DOHH2 (cell line): ENCODE measurements around the gene CTDSPL.

Experiments used
- H3F3A ChIP-seq: fragments of 200-600 bp; sonication (generic), shearing (Covaris generic); 2 replicates; pipeline ENCODE4 v1.6.0; 2016; ENCODE audit warnings: antibody characterized with exemption, mild to moderate bottlenecking; ENCODE audit not compliant: control insufficient read depth, insufficient read depth
- H3K27ac ChIP-seq: fragments of 200-600 bp; sonication (generic); 2 replicates; pipeline ENCODE4 v1.5.1; 2014; ENCODE audit warnings: low read depth, mild to moderate bottlenecking, low read length, moderate library complexity
- H3K27me3 ChIP-seq: fragments of 200-600 bp; sonication (generic); 2 replicates; pipeline ENCODE4 v1.6.1; 2014; ENCODE audit warnings: mild to moderate bottlenecking, low read length, mixed read lengths; ENCODE audit not compliant: control insufficient read depth
- H3K36me3 ChIP-seq: fragments of 200-600 bp; sonication (generic); 2 replicates; pipeline ENCODE4 v1.6.1; 2014; ENCODE audit warnings: mild to moderate bottlenecking, low read length, moderate library complexity, mixed read lengths; ENCODE audit not compliant: control insufficient read depth
- H3K4me1 ChIP-seq: fragments of 200-600 bp; sonication (generic); 2 replicates; pipeline ENCODE4 v1.6.1; 2014; ENCODE audit warnings: mild to moderate bottlenecking, low read length, mixed read lengths; ENCODE audit not compliant: control insufficient read depth
- H3K4me2 ChIP-seq: fragments of 200-600 bp; sonication (generic); 2 replicates; pipeline ENCODE4 v1.6.0; 2014; ENCODE audit warnings: mild to moderate bottlenecking, low read length, moderate library complexity
- H3K4me3 ChIP-seq: fragments of 200-600 bp; sonication (generic); 2 replicates; pipeline ENCODE4 v1.5.1; 2014; ENCODE audit warnings: mild to moderate bottlenecking, low read length, mixed read lengths
- H3K79me2 ChIP-seq: fragments of 200-600 bp; sonication (generic); 2 replicates; pipeline ENCODE4 v1.6.1; 2014; ENCODE audit warnings: mild to moderate bottlenecking, low read length, mixed read lengths; ENCODE audit not compliant: control insufficient read depth
- H3K9me2 ChIP-seq: fragments of 200-600 bp; sonication (generic); replicated peaks from 2 replicates; pipeline ENCODE4 v1.6.1; 2014; ENCODE audit warnings: mild to moderate bottlenecking, low read length, mixed read lengths; ENCODE audit not compliant: control insufficient read depth
- H3K9me3 ChIP-seq: fragments of 200-600 bp; sonication (generic); 2 replicates; pipeline ENCODE4 v1.6.1; 2014; ENCODE audit warnings: antibody characterized with exemption, low read length, mixed read lengths; ENCODE audit not compliant: control insufficient read depth, insufficient read depth
- H4K20me1 ChIP-seq: fragments of 200-600 bp; sonication (generic); 2 replicates; pipeline ENCODE4 v1.6.0; 2014; ENCODE audit warnings: low read depth, mild to moderate bottlenecking, antibody characterized with exemption, low read length, moderate library complexity; ENCODE audit not compliant: control insufficient read depth, insufficient read depth
- CTCF ChIP-seq: fragments of 200-600 bp; sonication (generic); IDR thresholded peaks from one replicate; pipeline ENCODE4 v1.5.1; 2014; ENCODE audit warnings: antibody characterized with exemption, mild to moderate bottlenecking, low read depth, low read length; ENCODE audit not compliant: poor library complexity, severe bottlenecking
- EZH2phosphoT487 ChIP-seq: fragments of 200-600 bp; sonication (generic); IDR thresholded peaks from 2 replicates; pipeline ENCODE4 v1.6.1; 2017; ENCODE audit warnings: borderline replicate concordance, mild to moderate bottlenecking, antibody characterized with exemption, low read length, moderate library complexity, mixed read lengths

Gene CTDSPL

GRCh38 chr3:37944391-37944842 lies 82.7 kb downstream of the CTDSPL start:
- no peak overlapping the region for H3K4me2 ChIP-seq
- H3K9me2 ChIP-seq, result no peaks in the 10 kb centered on the region
- no peak overlapping the region for H3K27ac ChIP-seq
- no peaks in the 10 kb centered on the region for H3F3A ChIP-seq
- H3K27me3 ChIP-seq, result peaks cover 3% of the 10 kb centered on the region; the same call in 1 of the 2 replicates
- no peaks in the 10 kb centered on the region for H3K9me3 ChIP-seq
- TF ChIP-seq CTCF (no peak), EZH2phosphoT487 (no peak)
- H3K4me3 ChIP-seq, result no peak overlapping the region
- H4K20me1 ChIP-seq, result no peaks in the 10 kb centered on the region
- H3K4me1 ChIP-seq, result no peaks in the 10 kb centered on the region
- H3K36me3 ChIP-seq, result no peaks in the 10 kb centered on the region
- H3K79me2 ChIP-seq, result no peaks in the 10 kb centered on the region

- Histone ChIP-seq H4K20me1 (no peaks in the 10 kb centered on the region), H3K4me3 (no peak overlapping the region), H3K4me2 (no peak overlapping the region), H3K79me2 (no peaks in the 10 kb centered on the region), H3K27ac (no peak overlapping the region), H3F3A (no peaks in the 10 kb centered on the region), H3K27me3 (peaks cover 3% of the 10 kb centered on the region; the same call in 1 of the 2 replicates), H3K9me3 (no peaks in the 10 kb centered on the region), H3K36me3 (no peaks in the 10 kb centered on the region), H3K4me1 (no peaks in the 10 kb centered on the region), H3K9me2 (no peaks in the 10 kb centered on the region)
- TF ChIP-seq CTCF (no peak), EZH2phosphoT487 (no peak)
Observed at GRCh38 chr3:37945156-37945806, 83.6 kb downstream of the CTDSPL start.

GRCh38 chr3:37945807-37946530 lies 84.3 kb downstream of the CTDSPL start:
- Histone ChIP-seq H3K27ac (no peak overlapping the region), H3K9me2 (no peaks in the 10 kb centered on the region), H3K27me3 (peaks cover 3% of the 10 kb centered on the region; the same call in 1 of the 2 replicates), H3K4me1 (no peaks in the 10 kb centered on the region), H3K4me3 (no peak overlapping the region), H3F3A (no peaks in the 10 kb centered on the region), H3K36me3 (no peaks in the 10 kb centered on the region), H3K79me2 (no peaks in the 10 kb centered on the region), H3K4me2 (no peak overlapping the region), H3K9me3 (no peaks in the 10 kb centered on the region), H4K20me1 (no peaks in the 10 kb centered on the region)
- no peak for TF ChIP-seq CTCF
- no peak for TF ChIP-seq EZH2phosphoT487
